Measurements from ENCODE around the gene CPNE4. TPM values are rescaled to one million over a fixed set of nuclear protein-coding genes. Genes with fewer than 3 reads are reported as not detected.

Gene CPNE4
- total and polyA plus RNA-seq, 2 donors (not counting 3 experiments of a cell fraction or from before 2014, with no cell fraction given), result not detected

DNA sequence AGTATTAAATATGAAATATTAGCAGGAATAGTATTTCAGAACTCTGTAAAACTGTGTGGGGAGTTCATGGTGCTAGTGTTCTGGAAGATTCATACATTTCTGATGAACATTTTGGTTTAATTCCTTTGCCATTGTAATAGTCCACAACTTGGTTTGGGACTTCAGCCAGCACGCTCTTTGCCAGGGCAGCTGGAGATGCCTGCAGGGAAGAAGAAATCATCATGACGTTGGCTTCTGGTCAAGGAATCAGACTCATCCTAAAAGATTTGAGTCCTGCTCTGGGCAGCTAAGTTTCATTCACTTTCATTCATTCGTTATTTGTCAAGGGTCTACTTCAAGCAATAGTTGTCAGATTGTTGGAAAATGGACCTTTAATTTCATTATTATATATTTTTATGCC is 499.7 kb downstream of the CPNE4 start:
- H3K9ac ChIP-seq (replicated peaks; ENCODE audit: extremely low read depth, insufficient read depth, low read length), result no peak overlapping the region
- no peak overlapping the region for H3K27ac ChIP-seq (ENCODE audit: insufficient read depth, low read depth, low read length)
- H3K4me2 ChIP-seq (ENCODE audit: insufficient read depth, low read length), result no peak overlapping the region
- no peaks in the 10 kb centered on the region for H3K9me3 ChIP-seq (replicated peaks; ENCODE audit: control insufficient read depth, insufficient read depth, low read length)
- no peaks in the 10 kb centered on the region for H4K20me1 ChIP-seq (replicated peaks; ENCODE audit: control insufficient read depth, extremely low read depth, insufficient read depth, low read length)
- TF ChIP-seq EZH2 (IDR thresholded peaks at IDR 0.05; ENCODE audit: borderline replicate concordance, low read depth, low read length, severe bottlenecking), result no peak
- no peak for TF ChIP-seq JUN (IDR thresholded peaks at IDR 0.05; ENCODE audit: borderline replicate concordance, insufficient read depth, insufficient read length, low read depth)
- TF ChIP-seq, protein P1, sequence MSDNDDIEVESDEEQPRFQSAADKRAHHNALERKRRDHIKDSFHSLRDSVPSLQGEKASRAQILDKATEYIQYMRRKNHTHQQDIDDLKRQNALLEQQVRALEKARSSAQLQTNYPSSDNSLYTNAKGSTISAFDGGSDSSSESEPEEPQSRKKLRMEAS (IDR thresholded peaks at IDR 0.05; ENCODE audit: insufficient read depth, insufficient read length), result no peak
- no peak for TF ChIP-seq POLR2A (IDR thresholded peaks at IDR 0.05; ENCODE audit: low read depth, low read length)
- TF ChIP-seq, protein P2, sequence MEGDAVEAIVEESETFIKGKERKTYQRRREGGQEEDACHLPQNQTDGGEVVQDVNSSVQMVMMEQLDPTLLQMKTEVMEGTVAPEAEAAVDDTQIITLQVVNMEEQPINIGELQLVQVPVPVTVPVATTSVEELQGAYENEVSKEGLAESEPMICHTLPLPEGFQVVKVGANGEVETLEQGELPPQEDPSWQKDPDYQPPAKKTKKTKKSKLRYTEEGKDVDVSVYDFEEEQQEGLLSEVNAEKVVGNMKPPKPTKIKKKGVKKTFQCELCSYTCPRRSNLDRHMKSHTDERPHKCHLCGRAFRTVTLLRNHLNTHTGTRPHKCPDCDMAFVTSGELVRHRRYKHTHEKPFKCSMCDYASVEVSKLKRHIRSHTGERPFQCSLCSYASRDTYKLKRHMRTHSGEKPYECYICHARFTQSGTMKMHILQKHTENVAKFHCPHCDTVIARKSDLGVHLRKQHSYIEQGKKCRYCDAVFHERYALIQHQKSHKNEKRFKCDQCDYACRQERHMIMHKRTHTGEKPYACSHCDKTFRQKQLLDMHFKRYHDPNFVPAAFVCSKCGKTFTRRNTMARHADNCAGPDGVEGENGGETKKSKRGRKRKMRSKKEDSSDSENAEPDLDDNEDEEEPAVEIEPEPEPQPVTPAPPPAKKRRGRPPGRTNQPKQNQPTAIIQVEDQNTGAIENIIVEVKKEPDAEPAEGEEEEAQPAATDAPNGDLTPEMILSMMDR (IDR thresholded peaks at IDR 0.05; ENCODE audit: extremely low read depth in 1 of 2, insufficient read depth in 1 of 2, low read depth in 1 of 2, low read length in 2 of 2), result no peak
- TF ChIP-seq GATA2 (IDR thresholded peaks at IDR 0.05; ENCODE audit: insufficient read depth, insufficient read length, low read depth, low read length), result no peak
- TF ChIP-seq MYC (IDR thresholded peaks at IDR 0.05; ENCODE audit: low read depth, low read length), result no peak
- no peak for TF ChIP-seq POLR2AphosphoS5 (IDR thresholded peaks at IDR 0.05; ENCODE audit: insufficient read depth, low read depth, low read length)
- no peak for TF ChIP-seq FOS (IDR thresholded peaks at IDR 0.05; ENCODE audit: borderline replicate concordance, insufficient read depth, low read length)
- ChIA-PET POLR2A (no interaction called here), CTCF (interaction anchor here (1.7 kb wide), 1 partner anchor 8 kb away, joined by 6 read pairs; no protein-coding TSS in a partner anchor)
- no peaks in the 10 kb centered on the region for H3K36me3 ChIP-seq (ENCODE audit: control insufficient read depth in 2 of 2, extremely low read depth in 1 of 2, insufficient read depth in 2 of 2, low read length in 2 of 2)
- no TSS peak for BruUV-seq (replicated peaks)
- no peak overlapping the region for H2AFZ ChIP-seq (ENCODE audit: low read depth, low read length)
- peaks cover 2 to 5% of the 10 kb centered on the region in 2 experiments for H3K27me3 ChIP-seq (ENCODE audit: control insufficient read depth in 2 of 2, insufficient read depth in 2 of 2, low read length in 2 of 2)
- no peaks in the 10 kb centered on the region for H3K9me1 ChIP-seq (replicated peaks; ENCODE audit: control insufficient read depth, extremely low read depth, insufficient read depth, low read length)
- no peak for DNase-seq (ENCODE audit: low read depth, low spot score)
- no peak overlapping the region for H3K4me3 ChIP-seq (replicated peaks in 1 of 3; ENCODE audit: insufficient read depth in 1 of 3, low read depth in 1 of 3, low read length in 3 of 3)
- FAIRE-seq, result no peak
- H3K79me2 ChIP-seq (ENCODE audit: control insufficient read depth, insufficient read depth, low read length), result no peaks in the 10 kb centered on the region
- dilution Hi-C loops (cut with MboI; ENCODE audit: extremely low pct_ligation_motif_present, low sequenced_read_pairs) (no loop called here), intact Hi-C loops (cut with micrococcal nuclease) (no loop called here)
- no peaks in the 10 kb centered on the region for H3K4me1 ChIP-seq (ENCODE audit: control insufficient read depth, extremely low read depth, insufficient read depth, low read length)

Data from endothelial cell of umbilical vein (primary cell).